Skeletal muscle tissue (tissue), 4 donors: Measurements from ENCODE around the gene KIAA0930. TPM values are rescaled to one million over a fixed set of nuclear protein-coding genes. Genes with fewer than 3 reads are reported as not detected.

Source experiments
- H3K27ac ChIP-seq: one replicate; pipeline ENCODE4 v1.7.0; 2013; ENCODE audit warnings: mild to moderate bottlenecking, low read depth, low read length, inconsistent platforms
- H3K27me3 ChIP-seq, 3 donors: one replicate each; pipeline ENCODE4 v1.7.0; 2013; ENCODE audit warnings: low read length in 3 of 3; ENCODE audit not compliant: control insufficient read depth in 3 of 3, insufficient read depth in 3 of 3
- H3K36me3 ChIP-seq, 3 donors: one replicate each; pipeline ENCODE4 v1.7.0; 2013; ENCODE audit warnings: low read length in 3 of 3; ENCODE audit not compliant: control insufficient read depth in 3 of 3, insufficient read depth in 3 of 3
- H3K4me1 ChIP-seq, 3 donors: one replicate each; pipeline ENCODE4 v1.7.0; 2013; ENCODE audit warnings: low read length in 3 of 3, mild to moderate bottlenecking in 3 of 3; ENCODE audit not compliant: control insufficient read depth in 3 of 3, insufficient read depth in 3 of 3
- H3K4me3 ChIP-seq, 3 donors: one replicate each; pipeline ENCODE4 v1.7.0; 2013; ENCODE audit warnings: low read length in 3 of 3
- H3K9ac ChIP-seq, 3 donors: one replicate each; pipeline ENCODE4 v1.7.0; 2013; ENCODE audit warnings: low read length in 3 of 3, mild to moderate bottlenecking in 3 of 3, moderate library complexity in 2 of 3, low read depth in 1 of 3
- H3K9me3 ChIP-seq, 3 donors: one replicate each; pipeline ENCODE4 v1.7.0; 2013; ENCODE audit warnings: low read length in 3 of 3; ENCODE audit not compliant: control insufficient read depth in 3 of 3
- total RNA-seq: library from RNA; depleted of rRNA; stranded (reverse); fragments of >200 nt; gene quantifications from one replicate; pipeline ENCODE4 v1.2.3, GENCODE V29; 2014
- donor health status: Osteomylitis.

Gene KIAA0930
- total RNA-seq, 1 donor from 2014 or later = 6.8 TPM

DNA sequence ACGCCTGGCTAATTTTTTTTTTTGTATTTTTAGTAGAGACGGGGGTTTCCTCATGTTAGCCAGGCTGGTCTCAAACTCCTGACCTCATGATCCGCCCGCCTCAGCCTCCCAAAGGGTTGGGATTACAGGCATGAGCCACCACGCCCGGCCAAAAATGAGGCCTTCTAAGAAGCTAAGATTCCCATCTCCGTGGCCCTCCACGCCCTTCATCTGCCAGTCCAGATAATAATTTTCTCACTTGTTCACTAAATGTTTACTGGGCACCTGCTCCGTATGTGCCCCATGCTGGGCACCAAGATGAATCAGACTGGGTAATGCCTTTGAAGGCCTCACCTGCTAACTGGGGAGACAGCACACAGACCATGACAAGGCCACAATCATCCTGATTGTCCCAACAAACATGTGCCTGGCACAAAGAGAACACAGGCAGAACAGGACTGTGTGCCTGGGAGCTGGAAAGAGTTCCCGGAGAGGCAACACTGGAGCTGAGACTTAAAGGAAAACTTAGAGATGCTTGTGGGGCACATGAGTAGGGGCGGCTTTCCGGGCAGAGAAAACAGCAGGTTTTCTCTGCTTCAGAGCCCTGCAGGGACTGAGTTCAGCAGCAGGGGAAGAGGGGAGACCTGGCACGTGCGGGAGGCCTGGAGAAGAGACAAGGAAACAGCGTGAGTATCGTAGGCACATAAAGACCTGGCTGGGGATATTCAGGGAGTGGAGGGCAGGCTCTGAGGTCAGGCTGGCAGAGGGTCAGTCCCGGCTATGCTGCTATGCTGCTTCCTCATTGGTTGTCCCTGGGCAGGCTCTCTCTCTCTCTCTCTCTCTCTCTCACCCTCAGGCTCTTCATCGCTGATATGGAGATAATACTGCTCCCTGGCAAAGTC lies 2.4 kb downstream of the KIAA0930 start:
- Histone ChIP-seq H3K27me3 (no peaks in the 10 kb centered on the region), H3K4me1 (peaks cover 14 to 26% (median 15%) of the 10 kb centered on the region in 3 donors), H3K27ac (no peak overlapping the region), H3K9ac (peak overlapping the region in 1 of 3 donors; percentile 8), H3K4me3 (no peak overlapping the region), H3K9me3 (no peaks in the 10 kb centered on the region), H3K36me3 (peaks cover 0 to 4% (median 0%) of the 10 kb centered on the region in 3 donors)

DNA sequence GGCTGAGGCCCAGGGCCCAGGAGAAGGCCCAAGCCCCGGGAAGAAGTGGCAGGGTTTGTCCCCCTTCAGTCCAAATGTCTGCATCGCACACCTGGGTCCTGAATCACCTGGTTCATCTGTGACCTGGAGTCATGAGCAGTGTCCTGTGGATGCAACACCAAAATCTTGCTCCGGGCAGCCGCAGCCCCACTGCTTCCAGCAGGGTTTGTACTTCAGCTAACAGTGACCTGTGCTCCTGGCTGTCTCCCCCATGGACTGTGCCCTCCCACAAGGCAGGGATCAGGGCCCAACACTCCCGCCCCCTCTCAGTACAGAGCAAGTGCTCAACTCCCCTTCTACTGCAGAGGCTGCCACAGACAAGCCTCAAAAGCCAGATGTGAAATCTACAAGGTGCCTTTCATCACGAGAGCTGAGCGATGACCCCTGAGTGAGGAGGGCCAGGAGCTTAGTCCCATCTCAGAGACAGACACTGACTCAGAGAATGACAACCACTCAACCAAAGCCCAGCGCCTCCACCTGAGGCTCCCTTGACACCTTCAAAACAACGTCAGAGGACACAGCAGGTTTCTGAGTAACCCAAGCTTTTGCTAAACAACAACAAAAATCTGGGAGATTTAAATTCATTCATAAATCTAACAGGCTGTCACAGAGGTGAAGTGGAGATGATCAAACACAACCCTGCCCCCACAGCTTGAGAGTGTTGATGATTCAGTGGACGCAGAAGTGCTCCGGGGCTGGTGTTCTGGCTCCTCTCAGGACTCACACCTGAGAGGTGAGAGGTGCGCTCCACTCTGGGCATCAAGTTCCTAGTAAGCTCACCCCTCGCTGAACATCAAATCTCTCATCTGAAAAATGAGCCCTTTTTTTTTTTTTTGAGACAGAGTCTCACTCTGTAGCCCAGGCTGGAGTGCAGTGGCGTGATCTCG lies 3.4 kb downstream of the KIAA0930 start:
- H3K27ac ChIP-seq = no peak overlapping the region
- H3K36me3 ChIP-seq = peaks cover 0 to 4% (median 0%) of the 10 kb centered on the region in 3 donors
- H3K4me3 ChIP-seq = no peak overlapping the region
- H3K4me1 ChIP-seq = peaks cover 14 to 26% (median 15%) of the 10 kb centered on the region in 3 donors
- H3K27me3 ChIP-seq = no peaks in the 10 kb centered on the region
- no peak overlapping the region for H3K9ac ChIP-seq
- H3K9me3 ChIP-seq = no peaks in the 10 kb centered on the region

DNA sequence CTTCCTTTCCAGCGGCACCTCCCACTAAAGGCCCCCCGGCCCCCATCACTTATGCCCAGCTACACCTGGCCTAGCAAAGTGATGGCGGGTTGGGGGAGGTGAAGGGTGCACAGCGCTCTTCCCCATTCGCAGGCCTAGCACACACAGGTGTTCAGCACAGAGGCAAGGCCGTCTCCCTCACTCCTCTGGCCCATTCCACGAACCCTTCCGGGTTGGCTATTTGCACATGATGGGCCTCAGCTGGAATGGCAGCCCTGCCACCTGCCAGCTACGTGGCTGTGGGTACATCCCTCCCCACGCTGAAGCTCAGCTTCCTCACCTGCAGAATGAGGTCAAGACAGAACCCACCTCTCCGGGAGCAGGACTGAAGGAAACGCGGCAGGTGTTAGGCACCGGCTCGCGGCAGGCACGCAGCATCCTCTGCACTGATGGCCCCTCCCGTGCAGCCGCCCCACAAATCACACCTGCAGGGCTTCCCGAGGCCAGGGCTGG lies 4.8 kb downstream of the KIAA0930 start:
- H3K27ac ChIP-seq = no peak overlapping the region
- no peak overlapping the region for H3K9ac ChIP-seq
- H3K4me1 ChIP-seq = peaks cover 14 to 21% (median 15%) of the 10 kb centered on the region in 3 donors

DNA sequence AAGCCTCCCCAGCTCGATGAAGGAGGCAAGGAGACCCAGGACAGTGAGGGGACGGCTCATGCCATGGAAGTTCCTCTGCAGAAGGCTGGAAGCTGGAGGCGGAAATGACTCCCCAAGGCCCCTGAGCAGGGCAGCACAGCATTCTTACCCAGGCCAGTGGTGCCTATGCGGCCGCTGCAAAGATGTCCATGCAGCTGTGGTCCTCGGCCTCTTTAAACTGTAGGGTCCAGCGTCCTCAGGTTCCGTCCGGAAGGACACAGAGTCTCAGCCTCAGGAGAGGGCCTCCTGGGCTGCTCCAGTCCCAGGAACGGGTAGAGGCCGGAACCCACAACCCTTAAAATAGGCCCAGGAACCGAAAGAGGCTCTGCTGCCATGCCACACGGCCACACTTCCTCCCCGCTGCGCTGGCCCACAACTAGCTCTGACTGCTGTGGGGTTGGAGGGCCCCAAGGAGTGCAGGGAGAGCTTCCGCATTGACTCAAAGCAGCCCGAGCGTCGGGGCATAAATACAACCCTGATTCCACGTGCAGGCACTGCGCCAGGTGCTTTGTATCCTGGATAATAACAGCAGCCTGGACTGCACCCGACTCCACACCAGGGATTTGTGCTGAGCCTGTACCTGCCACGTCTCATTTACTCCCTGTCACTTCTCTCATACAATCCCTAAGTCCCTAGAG lies 5.5 kb downstream of the KIAA0930 start:
- Histone ChIP-seq H3K4me3 (no peak overlapping the region), H3K9me3 (no peaks in the 10 kb centered on the region), H3K27me3 (no peaks in the 10 kb centered on the region), H3K36me3 (peaks cover 0 to 4% (median 0%) of the 10 kb centered on the region in 3 donors), H3K27ac (no peak overlapping the region), H3K9ac (no peak overlapping the region), H3K4me1 (peaks cover 12 to 19% (median 14%) of the 10 kb centered on the region in 3 donors)

More for the DNA sequence above, 4.8 kb downstream of the KIAA0930 start:
- H3K27me3 ChIP-seq = no peaks in the 10 kb centered on the region
- H3K36me3 ChIP-seq = peaks cover 0 to 4% (median 0%) of the 10 kb centered on the region in 3 donors
- no peak overlapping the region for H3K4me3 ChIP-seq
- H3K9me3 ChIP-seq = no peaks in the 10 kb centered on the region

DNA sequence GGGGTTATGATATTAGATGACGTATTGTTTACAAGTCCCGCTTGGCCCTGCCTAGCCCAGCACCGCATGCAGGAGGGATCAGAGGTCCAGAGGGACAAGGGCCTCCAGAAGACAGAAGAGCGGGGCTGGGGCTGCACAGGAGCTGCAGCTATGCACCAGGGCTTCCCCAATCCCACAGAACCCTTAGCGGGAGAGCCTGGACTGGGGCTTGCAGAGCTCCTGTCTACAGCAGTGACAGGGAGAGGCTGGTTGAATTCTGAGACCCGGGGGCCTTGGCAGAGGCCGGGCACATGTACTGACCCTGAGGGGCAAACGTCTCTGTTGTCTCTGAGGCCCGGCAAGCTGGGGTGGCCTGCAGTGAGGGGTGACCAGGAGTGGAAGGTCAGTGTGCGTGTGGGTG lies 6.9 kb downstream of the KIAA0930 start:
- Histone ChIP-seq H3K4me1 (peaks cover 0 to 9% (median 3%) of the 10 kb centered on the region in 3 donors), H3K27ac (no peak overlapping the region), H3K4me3 (no peak overlapping the region)

DNA sequence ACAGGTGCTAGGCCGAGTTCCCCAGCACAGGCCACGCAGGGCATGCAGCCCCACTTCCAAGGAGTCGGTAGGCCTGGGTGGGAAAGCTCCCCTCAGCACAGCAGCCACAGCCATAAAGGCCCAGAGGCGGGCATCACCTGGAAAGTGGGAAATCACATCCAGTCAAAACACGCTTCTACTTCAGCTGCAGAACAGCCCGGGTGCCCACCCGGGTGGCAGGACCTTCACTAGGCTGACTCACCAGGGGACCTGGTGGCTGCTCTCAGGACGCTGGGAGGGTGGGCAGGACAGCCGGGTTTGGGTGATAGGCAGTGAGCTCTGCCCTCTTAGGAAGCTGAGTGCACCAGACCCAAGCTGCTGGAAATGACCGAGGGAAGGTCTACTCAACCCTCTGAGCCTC lies 7.3 kb downstream of the KIAA0930 start:
- peaks cover 0 to 2% (median 0%) of the 10 kb centered on the region in 3 donors for H3K36me3 ChIP-seq
- H3K9ac ChIP-seq = no peak overlapping the region
- H3K9me3 ChIP-seq = no peaks in the 10 kb centered on the region
- H3K27me3 ChIP-seq = no peaks in the 10 kb centered on the region
- H3K4me1 ChIP-seq = peaks cover 0 to 8% (median 3%) of the 10 kb centered on the region in 3 donors
- H3K4me3 ChIP-seq = no peak overlapping the region
- no peak overlapping the region for H3K27ac ChIP-seq

More for the DNA sequence above, 6.9 kb downstream of the KIAA0930 start:
- Histone ChIP-seq H3K9ac (no peak overlapping the region), H3K36me3 (peaks cover 0 to 4% (median 0%) of the 10 kb centered on the region in 3 donors), H3K9me3 (no peaks in the 10 kb centered on the region), H3K27me3 (no peaks in the 10 kb centered on the region)

DNA sequence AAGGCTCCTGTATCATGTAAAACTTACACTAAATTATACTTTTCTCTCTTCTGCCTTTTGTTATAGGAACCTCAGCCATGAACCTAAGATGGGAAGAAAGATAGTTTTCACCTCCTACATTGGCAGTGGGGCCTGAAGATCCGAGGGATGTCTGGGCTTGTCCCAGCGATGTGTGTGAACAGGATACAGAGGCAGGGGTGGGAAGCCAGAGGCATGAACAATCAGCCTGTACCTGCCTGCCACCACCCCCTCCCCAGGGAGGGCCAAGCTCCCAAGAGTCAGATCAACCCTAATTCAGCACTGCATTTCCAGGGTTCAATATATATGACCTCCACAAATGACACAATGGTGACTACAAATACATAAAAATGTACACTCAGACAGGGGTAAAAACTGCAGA lies 9.4 kb downstream of the KIAA0930 start:
- Histone ChIP-seq H3K36me3 (no peaks in the 10 kb centered on the region), H3K27ac (no peak overlapping the region), H3K9me3 (no peaks in the 10 kb centered on the region), H3K27me3 (no peaks in the 10 kb centered on the region), H3K9ac (no peak overlapping the region), H3K4me3 (no peak overlapping the region), H3K4me1 (peaks cover 3 to 23% (median 8%) of the 10 kb centered on the region in 3 donors)

DNA sequence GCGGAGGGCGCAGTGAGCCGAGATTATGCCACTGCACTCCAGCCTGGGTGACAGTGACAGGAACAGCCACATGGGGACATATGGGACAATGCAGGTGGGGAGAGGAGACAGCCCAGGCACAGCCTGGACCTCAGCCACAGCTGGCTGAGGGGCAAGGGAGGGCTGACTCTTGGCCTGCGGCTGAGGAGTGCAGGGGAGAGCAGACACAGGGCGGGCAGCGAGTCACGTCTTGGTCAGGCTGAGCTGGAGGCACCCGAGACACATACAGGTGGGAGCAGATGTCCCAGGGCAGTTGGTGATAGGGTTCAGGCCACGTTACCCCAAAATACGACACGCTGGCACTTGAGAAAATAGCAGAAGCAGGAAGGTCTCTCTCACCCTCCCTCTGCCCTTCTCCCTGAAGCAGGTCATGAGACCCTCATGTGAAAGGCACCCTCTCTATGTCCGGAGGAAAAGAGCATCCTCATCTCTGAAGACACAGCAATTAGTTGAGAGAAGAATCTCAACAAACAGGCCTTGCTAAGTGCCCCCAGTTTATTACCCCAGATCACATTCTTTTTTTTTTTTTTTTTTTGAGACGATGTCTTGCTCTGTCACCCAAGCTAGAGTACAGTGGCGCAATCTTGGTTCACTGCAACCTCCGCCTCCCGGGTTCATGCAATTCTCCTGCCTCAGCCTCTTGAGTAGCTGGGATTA lies 10.5 kb downstream of the KIAA0930 start:
- no peaks in the 10 kb centered on the region for H3K9me3 ChIP-seq
- no peak overlapping the region for H3K27ac ChIP-seq
- no peaks in the 10 kb centered on the region for H3K27me3 ChIP-seq
- no peak overlapping the region for H3K4me3 ChIP-seq
- H3K36me3 ChIP-seq = no peaks in the 10 kb centered on the region
- H3K4me1 ChIP-seq = peaks cover 3 to 25% (median 11%) of the 10 kb centered on the region in 3 donors
- H3K9ac ChIP-seq = no peak overlapping the region

DNA sequence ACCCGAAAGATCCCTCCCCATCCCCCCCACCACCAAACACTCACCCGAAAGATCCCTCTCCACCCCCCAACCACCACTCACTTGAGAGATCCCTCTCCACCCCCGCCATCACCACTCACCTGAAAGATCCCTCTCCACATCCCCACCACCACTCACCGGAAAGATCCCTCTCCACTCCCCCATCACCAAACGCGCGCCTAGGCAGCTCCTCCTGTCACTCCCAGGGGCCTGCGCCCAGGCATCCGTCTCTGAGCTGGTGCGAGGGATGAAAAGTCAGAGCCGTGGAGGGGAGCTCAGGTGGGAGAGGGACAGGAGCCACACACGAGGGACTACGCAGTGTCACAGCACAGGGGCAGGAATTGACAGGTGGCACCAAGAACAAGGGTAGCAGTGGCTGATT lies 11.5 kb downstream of the KIAA0930 start:
- Histone ChIP-seq H3K27me3 (no peaks in the 10 kb centered on the region), H3K9me3 (no peaks in the 10 kb centered on the region), H3K27ac (no peak overlapping the region), H3K4me3 (no peak overlapping the region), H3K9ac (no peak overlapping the region), H3K4me1 (peaks cover under 1 to 26% (median 11%) of the 10 kb centered on the region in 3 donors), H3K36me3 (no peaks in the 10 kb centered on the region)
